HG02588 (cell line): ENCODE data around the gene MYL7.

Source experiments
- ATAC-seq: cut with Tn5 transposase; IDR thresholded peaks from one replicate; pipeline ENCODE4 v1.9.1; 2021; ENCODE audit warnings: mild to moderate bottlenecking, moderate library complexity; ENCODE audit not compliant: unreplicated experiment

MYL7 gene

DNA sequence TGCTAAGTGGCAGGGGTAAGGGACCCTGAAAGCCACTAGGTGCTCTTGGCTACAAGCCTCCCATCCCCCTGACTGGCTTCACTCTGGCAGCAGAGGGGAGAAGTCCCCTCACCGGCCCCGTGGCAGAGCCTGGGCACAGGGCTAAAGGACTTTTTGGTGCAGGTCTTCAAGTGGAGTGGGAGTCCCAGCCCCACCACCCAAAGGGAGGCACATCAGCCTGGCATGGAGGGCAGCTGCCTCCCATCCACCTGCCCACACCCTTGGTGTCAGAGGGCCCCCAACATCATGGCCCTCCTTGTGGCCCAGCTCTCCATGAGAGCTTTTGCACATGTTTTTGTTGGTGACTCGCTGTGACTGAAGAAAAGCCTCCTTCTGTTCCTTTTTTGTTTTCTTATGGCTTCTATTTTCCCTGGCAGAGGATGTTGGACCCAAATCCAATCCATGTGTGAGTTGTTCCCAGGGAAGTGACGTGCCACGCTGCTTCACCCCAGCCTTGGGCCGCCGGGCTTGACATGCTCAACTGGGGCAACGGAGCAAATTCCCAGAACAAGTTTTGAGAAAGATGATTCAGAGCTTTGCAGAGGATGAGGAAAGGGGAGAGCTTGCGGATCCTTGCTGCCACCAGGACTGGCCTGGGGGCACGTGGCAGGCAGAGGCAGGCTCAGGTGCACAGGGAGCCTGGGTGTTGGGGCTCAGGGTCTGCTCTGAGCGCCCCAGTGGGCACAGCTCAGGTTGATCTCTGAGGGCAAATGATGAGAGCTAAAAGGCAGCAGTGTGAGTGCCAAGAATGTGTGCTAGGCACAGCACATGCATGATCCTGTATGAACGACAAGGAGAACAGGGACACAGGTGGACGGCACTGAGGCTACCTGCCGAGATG, 38.9 kb downstream of the MYL7 start:
- no peak for ATAC-seq

DNA sequence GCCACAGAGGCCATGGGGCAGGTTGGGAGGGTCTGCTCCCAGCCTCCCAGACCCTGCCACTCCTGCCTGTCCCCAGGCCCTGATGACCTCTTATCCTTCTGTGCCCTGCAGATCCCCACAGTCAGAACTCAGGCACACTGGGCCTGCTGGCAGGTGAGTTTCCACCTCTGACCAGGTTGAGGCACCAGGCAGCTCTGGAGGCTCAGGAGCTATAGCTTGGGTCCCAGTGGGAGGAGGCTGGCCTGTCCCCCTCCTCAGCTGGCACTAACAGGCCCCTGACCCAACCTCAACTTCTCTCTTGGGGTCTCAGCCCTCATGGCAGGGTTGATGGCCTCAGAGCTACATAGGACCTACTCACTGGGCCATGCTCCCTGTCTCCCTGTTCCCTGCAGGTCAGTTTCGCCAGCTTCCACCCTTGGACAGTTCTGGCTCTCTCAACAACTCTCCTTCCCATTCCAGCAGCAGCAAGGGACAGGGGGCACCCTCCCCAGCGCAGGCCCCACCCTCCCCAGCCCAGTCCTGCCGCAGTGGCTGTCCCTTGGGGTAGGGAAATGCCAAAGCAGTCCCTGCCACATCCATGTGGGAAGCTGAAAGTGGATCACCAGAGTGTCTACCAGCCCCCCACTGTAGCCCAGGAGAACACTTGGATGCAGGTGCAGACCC, 39.7 kb downstream of the MYL7 start:
- no peak for ATAC-seq

DNA sequence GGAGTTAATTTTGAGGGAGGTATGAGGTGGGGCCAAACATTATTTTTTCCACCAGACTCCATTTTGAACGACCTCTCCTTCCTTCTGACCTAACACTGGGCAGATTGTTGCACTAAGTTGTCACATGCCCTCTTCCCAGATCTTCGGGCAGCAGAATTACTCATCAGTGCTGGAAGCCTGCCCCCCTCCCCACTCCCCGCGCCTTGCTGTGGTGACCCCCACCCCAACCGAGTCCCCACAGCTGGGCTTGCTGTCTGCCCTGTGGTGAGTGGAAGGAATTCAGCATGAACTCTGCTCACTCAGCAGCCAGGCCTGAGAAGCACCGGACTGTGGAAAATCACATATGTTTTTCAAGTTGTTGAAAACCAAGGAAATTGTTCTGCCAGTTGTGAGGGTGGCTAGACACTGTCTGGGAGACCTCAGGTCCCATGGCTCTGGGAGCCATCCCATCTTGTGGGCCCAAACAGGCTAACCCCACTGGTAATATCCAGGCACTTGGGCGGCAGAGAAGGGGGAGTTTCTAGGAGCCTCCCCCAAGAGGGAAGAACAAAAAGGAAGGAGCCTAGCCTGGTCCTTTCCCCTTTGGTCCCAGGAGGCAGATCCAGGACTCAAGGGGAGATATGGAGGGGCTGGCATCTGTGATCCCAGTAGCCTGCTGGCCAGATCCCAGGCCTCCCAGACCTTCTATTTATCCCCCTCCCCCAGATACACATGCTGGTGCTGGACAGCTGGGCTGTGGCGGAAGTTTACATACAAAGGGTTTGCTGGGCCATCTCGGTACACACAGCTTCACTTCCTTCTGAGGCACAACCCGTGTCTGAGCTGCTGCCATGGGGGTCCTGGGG, 40.5 kb downstream of the MYL7 start:
- no peak for ATAC-seq

DNA sequence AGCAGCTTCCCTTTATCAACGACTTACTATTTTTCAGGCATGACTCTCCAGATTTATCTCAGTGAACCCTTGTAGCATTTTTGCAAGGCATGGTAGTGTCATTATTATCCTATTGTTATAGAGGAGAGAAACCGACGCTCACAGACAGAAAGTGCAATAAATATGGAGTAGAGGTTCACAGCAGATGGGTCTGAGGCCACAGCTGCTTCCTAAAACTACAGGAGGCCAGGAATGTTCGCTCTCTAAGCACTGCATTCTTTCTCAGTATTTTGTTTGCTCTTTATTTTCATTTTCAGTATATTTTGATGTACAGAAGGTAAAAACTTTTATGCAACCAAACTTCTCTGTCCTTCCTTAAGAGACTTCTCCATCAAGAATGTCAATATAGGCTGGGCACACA, 41.5 kb downstream of the MYL7 start:
- no peak for ATAC-seq

DNA sequence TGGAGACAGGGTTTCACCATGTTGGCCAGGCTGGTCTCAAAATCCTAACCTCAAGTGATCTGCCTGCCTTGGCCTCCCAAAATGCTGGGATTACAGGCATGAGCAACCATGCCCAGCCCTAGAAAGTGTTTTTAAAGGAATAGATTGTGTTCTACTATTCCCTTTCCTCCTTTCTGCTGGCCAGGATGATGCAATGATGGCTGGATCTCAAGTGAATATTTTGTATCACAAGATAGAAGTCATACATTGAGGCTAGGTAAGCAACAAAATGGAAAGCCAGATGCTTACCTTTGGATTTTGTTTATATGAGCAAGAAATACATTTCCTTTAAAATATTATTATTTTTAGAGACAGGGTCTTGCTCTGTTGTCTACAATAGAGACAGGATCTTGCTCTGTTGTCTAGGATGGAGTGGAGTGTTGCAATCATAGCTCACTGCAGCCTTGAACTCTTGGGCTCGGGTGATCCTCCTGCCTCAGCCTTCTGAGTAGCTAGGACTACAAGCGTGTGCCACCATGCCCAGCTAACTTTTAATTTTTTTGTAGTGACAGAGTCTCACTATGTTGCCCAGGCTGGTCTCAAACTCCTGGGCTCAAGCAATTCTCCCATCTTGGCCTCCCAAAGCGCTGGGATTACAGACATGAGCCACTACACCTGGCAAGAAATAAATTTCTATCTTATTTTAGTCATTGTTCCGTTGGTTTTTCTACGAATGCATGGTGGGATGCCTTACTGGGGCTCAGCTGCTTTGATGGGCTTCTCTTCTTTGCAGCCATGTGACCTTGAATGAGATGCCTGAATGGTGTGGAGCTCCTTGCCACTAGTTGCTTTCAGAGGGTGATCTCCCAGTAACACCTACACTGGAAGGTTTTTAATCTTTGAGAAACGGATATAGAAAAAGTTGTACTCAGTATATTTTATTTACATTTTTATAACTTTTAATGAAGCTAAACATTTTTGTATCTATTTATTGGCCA, 42.8 kb downstream of the MYL7 start:
- no peak for ATAC-seq

DNA sequence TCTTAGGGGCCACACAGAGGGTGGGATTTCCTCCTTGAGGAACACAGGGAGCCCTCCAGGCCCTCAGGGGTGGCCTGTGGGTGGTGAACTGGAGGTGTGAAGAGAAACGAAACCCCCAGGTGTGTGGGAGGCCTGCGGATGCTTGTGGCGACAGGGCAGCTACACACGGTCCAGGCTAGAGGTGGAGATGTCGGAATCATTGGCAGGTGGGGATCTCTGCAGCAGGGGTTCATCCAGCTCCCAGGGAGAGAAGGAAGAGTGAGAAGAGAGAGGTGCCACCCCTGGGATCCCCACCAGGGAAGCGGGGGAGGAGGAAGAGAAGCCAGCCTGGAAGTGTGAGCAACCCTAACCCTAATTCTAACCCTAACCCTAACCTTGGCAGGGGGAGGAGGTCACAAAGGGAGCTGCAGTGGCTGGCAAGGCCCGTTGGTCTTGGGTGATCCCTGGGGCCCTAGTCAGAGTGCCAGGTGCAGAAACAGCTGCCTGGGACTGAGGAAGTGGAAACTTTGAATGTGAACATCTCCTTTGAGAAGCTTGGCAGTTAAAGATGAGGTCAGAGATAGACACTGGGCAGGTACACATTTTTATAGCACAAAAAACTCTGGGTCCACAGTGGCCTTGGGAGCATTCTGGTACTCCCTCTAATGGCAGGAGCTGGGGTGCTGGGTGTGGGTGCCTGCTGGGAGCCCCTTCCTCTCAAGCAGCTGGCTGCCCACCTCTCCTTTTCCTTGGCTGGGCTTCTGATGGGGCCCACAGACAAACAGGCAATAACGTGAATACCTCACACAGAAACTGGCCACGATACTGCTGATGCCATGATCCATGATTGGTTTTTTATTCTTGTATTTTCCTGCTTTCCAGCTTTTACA, 43.8 kb downstream of the MYL7 start:
- ATAC-seq, result peak; percentile 62

DNA sequence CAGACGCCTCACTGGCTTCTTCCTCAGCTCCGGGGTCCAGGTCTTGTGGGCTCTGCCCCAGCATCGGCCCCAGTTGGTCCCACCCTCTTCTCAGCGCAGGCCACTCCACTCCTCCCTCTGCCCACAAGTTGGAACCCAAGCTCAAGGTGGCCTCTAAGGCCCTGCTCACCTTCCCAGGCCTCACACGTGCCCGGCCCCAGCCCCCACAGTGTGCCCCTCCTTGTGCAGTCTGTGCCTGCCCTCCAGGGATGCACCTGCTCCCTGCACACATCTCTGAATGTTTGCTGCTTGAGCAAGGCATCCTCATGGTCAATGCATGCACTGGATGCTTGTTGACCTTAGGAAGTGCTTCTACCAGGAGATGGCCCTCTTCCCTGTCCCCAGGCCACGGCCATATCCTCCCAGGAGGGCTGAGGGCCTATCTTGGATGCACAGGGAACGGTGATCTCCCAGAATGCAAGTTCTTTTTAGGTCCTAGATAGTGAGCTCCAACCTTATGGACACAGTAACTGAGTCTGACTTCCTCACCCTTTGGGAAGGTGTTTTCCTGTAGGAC, 44.7 kb downstream of the MYL7 start:
- no peak for ATAC-seq

DNA sequence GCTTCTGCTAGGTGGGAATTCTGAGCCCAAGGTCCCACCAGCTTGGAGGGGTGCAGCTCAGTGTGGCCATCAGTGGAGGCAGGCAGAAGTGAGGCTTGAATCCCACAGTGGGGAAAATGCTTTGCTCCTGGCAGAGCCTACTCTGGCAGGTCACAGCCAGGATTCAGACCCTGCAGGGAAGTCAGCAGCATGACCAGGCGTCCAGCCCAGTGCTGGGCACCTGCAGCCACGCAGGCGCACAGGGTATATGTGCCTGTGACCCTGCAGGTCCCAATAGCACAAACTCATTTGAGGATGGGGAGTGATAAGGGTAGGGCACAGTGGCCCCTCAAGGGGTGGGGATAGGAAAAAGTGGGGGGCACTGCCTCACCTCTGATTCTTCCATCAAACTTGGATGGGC, 45.4 kb downstream of the MYL7 start:
- no peak for ATAC-seq

DNA sequence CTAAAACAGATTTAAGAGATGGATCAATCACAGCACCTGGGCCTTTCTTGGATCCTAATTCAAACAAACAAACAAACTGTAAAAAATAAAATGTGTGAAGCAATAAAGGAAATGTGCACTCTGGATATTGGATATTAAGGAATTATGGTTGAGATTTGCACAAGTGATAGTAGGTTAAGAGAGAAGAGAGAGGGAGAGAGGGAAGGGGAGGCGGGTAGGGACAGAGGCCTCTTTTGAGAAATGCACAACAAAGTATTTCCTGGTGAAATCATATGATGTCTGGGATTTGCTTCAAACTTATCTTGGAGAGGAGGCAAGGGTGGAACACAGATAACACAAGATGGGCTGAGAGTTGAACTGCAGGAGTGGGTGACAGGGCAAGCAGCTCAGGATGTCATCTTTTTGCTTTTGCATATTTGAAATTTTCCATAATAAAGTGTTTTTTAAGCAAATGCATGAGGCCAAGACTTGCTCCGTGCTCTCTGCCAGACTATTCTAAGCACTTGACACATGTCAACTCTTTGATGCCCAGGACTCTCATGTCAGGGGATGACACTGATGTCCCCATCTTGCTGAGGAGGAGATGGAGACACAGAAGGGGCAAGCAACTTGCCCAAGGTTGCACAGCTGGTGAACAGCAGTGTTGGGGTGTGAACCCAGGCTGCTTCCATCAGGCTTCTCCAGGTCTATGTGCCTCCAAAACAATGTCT, 46.1 kb downstream of the MYL7 start:
- no peak for ATAC-seq

DNA sequence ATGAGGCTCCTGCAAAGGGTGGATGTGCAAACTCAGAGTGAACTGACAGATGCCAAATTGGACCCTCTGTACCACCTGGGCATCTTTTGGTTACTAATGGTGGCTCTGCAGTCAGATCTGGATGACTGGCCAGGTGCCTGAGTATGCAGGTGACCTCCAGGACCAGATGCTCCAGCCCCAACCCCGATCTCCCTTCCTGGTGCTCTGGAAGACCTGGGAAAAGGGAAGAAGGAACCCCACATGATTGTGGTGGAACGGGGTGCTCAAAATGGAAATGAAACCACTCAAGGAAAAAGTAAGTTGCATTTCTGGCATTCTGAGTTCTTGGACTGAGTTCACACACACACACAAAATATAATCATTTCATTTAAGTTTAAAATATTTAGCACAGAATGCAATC, 46.8 kb downstream of the MYL7 start:
- ATAC-seq, result no peak

DNA sequence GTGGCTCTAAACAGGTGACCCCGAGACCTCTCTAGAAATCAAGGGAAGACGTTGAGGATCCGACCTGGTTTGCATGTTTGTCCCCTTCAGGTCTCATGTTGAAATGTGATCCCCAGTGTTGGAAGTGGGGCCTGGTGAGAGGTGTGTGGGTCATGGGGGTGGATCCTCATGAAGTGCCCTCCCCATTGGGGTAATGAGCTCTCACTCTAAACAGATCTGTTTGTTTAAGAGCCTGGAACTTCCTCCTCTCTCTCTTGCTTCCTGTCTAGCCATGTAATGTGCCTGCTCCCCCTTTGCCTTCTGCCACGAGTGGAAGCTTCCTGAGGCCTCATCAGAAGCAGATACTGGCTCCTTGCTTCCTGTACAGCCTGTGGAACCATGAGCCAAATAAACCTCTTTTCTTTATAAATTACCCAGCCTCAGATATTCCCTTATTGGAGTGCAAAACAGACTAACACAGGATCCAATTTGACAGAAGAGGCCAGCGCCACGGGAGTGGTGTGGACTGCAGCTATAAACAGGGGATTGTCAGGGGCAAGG, 48.0 kb downstream of the MYL7 start:
- no peak for ATAC-seq
